ENCODE measurements around the gene CCDC83.
"Not testable (repeated sequence)": the region's sequence is repeated elsewhere in the genome, so short reads cannot be mapped to it uniquely, and the experiment has no call there.

CCDC83 gene

DNA sequence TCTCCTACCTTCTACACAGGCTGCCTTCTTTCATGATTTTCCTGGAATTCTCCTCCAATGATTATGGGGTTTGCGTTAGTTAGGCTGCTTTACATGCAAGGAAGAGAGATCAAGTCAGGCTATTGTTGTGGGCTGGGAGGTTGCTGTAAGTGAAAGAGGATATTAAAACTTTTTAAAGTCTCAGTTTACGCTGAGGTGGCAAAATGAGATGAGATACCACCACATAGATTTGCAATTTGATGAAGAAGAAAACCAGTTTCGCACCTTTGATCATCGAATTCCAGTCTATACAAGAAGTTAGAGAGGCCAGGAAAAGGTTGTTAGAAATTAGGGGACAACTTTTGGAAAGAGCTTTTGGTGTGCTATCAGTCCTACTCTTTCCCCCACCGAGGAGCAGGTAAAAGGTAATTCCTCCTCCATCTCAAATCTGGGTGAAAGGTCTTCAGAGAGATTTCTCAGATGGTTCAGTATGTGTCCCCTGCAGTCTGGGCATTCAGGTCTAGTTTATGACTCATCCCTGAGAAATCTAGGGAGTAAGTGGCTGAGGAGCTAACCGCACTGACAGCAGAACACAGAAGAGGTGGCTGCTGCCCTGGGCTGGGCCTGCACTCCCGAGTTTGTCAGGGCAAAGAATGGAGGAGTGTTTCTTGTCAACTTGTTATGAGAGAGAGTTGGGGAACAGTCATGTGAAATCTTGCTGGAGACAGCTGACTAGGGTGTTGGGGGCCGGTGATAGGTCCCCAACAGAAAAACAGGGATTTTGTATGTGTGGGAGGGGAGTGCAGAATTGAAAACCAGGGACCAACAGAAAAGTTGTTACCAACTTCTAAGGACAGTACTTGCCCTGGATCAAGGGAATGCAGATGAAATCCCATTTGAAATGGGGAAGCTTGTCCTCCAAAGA, 34.7 kb downstream of the CCDC83 start:
- DNase-seq = no peak

DNA sequence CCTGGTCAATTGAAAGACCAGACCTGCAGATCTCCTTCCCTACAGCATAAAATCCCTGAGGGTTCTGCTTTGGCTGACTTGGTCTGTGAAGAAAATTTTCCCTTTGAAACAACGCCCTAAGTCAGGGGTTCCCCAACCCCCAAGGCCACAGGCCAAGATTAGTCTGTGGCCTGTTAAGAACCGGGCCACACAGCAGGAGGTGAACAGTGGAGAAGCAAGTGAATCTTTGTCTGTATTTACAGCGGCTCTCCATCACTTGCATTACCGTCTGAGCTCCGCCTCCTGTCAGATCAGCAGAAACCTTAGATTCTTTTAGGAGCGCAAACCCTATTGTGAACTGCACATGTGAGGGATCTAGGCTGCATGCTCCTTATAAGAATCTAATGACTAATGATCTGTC, 38.2 kb downstream of the CCDC83 start:
- no peak for DNase-seq

DNA sequence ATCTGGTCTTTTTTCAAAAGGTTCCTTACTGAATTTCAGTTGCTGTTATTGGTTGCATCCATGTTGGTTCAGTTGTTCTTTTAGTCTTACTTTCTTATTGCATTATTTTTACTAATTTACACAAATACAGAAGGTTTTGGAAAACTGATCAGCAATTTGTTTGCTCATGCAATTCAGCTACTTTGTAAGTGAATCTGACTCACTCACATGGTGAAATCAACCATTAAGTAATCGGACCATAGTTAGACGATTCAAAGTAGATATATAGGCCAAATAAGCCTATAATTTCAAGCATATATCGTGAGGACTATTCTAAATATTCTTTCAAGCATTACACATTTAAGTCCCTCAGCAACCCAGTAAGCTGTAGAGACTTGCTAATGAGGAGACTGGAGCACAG, 41.7 kb downstream of the CCDC83 start:
- DNase-seq = no peak

DNA sequence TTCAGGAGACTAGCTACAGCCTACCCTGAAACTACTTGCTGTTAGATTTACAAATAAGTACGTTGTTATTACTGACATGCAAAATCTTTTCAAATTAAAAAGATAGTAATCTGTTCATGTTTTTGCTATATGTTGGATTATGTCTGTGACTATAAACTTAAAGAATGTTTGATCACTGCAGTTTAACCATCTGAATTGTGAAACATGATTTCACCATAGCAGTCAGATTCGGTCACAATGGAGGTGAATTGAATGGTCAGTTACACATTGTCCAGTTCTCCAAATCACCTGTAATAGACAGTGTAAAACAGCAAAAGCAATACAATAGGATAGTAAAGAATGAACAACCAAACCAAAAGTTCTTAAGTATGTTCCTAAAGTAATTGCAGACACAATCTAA, 43.3 kb downstream of the CCDC83 start:
- DNase-seq = no peak

DNA sequence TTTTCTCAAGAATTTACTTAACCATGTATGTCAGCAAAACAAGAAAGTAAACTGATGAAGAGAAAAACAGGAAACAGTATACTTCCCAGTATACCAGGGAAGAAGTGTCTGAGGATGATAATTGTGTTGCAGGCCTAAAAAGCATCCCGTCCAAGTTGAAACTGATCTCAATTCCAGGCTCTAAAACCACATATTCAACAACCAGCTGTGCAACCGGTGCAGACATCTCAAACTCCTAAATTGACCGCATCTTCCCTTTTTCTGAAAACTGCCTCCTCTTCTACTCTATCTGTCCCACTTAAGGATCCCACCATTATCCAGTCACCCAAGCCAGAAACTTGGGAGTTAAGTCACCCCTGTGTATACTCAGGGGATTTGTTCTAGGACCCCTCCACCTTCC, 47.2 kb downstream of the CCDC83 start:
- DNase-seq = no peak

DNA sequence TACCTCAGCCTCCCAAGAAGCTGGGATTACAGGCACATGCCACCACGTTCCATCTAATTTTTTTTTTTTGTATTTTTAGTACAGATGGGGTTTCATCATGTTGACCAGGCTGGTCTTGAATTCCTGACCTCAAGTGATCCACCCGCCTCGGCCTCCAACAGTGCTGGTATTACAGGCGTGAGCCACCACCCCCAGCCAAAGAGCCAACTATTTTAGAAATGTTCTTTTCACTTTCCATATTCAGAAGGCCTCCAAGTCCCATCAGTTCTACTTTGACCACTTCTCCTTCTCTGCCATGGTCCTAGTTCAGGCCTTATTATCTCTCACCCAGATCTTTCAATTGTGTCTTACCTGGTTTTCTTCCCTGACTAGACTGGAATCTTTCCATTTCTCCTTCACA, 48.2 kb downstream of the CCDC83 start:
- DNase-seq = no peak

DNA sequence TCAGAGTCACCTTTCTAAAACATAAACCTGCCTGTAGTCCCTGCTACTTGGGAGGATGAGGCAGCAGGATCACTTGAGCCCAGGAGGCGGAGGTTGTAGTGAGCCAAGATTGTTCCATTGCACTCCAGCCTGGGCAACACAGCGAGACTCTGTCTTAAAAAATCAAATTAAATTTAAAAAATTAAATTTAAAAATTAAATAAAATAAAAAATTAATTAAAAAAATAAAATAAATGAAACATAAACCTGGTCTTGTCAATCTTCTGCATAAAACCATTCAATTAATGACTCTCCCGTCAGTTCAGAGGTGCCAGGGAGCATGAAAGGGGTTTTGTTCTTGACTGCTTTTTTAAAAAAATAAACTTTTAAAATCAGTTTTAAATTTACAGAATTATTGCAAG, 48.6 kb downstream of the CCDC83 start:
- no peak for DNase-seq

DNA sequence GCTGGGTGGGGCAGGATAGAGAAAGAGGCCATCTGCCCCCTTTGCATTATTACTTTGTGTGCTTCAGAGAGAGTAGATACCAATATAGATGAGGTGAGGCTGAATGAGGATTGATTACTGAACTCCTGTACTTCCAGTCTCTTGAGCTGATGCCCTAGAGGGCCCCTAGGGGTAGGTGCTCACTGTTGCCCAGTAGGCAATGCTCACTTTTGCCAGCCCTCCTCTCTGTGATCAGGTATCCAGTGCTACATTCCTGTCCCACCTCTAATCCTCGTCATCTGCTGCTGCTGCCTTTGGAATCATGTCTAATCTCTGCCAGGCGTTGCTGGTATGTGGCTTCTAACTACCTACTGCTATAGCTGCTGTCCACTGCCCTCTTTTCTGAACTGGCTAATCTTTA, 57.2 kb downstream of the CCDC83 start:
- no peak for DNase-seq

DNA sequence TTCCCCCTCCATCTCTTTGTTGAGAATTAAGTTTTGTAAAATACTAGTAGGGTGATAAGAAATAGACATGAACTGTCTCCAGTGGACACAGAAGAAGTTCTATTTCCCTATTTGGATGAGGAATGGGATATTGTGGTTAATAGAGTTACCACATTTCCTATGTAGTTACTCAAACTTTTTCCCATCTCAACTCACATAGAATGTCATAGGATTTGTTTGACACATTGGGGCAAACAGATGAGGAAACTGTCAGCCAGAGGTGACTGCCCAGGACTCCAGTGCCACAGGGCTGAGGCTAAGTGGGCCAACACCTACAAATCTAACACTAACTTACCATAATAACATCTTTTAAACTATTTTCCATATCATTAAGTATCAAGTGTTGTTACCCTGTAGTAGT, 58.3 kb downstream of the CCDC83 start:
- DNase-seq = no peak

DNA sequence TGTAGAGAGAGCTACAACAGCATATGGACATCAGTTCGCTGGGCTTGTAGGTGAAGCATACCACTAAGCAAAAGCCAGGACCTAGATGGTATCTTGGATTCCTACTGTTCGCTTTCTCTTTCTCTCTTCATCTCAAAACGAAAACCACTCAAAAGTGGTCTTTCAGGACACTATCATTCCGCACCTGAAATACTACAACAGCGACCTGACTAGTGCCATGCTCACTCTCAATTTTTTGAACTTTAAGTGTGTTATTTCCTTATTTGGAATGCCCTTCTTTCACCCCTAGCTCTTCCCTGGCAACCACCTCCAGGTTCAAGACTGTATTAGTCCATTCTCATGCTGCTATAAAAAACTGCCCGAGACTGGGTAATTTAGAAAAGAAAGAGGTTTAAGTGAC, 59.2 kb downstream of the CCDC83 start:
- no peak for DNase-seq

DNA sequence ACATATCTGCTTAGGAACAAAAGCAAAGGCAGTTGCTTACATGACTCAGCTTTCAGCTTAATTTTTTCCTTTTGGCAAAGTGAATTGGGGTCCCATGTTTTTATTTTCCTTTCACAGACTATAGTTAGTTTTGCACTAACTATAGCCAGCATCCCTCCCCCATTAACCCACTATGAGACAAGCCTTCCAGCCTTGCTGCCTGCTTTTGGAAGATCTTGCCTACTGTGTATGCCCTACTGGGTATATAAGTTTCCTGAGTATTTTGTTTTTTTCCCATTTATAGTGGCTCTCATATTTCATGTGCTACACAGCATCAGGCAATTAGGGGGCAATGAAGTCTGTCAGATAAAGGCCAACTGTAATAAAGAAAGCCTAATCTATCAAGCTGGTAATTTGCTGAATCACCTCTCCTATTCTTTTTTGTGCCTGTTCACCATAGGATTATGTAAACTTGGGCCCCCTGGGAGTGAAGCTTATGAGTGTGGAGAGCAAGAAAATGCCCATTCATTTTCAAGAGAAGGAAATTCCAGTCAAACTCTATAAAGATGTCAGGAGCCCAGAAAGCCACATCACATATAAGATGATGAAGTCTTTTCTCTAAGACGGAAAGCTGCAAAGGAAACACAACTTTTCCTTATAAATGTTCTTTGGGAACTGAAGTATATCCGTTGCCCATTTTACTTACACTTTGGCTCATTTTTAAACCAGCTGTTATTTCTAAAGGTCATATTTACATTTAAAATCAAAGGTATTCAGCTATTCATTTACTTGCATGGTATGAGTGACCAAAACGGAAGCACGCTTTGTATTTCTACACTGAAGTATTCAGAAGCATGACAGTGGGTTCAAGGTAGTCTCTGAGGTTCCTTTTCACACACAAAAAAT, 64.0 kb downstream of the CCDC83 start:
- DNase-seq = no peak

DNA sequence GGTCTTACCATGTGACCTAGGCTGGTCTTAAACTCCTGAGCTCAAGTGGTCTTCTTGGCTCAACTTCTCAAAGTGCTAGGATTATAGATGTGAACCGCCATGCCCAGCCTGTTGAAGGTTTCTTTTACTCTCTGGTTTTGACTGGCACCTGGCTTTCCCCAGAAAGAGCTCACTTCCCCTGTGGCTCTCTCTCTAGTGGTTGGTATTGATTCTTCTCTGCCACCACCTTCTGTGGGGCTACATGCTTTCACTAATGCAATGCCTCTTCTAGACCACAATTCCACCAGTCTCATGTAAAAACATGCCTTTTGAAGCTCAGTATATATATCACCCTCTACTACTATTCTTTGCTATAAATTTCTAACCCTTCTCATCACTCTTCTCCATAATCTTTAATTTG, 67.2 kb downstream of the CCDC83 start:
- DNase-seq = no peak

DNA sequence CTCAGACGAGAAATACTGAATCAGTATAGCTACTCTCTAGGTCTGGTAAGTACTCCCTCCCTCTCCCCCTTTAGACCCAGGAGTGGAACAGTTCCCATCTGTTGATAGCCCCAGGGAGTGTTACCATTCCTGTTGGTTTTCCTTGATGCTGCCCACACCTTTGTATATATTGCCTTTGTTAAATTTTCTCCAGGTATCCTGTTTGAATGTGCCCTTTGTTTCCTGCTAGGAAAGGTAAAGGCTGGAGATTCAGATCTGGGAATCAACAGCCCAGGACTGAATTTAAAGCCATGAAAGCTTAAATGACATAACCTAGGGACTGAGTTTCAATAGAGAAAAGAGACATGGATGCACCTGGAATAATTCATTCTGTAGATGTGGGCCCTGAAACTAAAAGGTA, 68.3 kb downstream of the CCDC83 start:
- no peak for DNase-seq

DNA sequence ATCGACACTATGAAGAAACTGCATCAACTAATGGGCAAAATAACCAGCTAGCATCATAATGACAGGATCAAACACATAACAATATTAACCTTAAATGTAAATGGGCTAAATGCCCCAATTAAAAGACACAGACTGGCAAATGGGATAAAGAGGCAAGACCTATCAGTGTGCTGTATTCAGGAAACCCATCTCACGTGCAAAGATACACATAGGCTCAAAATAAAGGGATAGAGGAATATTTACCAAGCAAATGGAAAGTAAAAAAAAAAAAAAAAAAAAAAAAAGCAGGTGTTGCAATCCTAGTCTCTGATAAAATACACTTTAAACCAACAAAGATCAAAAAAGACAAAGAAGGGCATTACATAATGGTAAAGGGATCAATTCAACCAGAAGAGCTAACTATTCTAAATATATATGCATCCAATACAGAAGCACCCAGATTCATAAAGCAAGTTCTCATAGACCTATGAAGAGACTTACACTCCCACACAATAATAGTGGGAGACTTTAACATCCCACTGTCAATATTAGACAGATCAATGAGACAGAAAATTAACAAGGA, 71.6 kb downstream of the CCDC83 start:
- DNase-seq = not testable (repeated sequence)

DNA sequence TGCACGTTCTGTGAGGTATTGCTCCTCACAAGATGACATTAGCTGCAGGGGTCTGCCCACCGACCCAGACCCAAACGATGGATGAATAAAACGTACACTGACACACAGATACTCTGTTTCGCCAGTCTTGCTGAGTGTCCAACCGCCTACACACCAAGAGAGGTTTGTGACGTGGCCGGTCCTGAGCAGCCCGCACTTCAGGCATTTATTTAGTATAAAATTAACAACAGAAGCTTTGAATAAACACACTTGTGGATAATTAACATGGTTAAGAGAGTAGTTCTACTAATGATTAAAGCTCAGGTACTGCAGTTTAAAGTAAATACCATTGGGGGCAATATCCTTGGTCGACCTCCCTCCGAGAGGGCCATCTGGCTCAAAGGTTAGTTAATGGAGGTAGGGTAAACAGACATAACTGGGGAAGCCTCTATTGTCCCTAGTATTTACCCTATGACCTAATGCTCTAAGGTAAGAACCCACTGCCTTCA, 75.7 kb downstream of the CCDC83 start:
- no peak for DNase-seq

DNA sequence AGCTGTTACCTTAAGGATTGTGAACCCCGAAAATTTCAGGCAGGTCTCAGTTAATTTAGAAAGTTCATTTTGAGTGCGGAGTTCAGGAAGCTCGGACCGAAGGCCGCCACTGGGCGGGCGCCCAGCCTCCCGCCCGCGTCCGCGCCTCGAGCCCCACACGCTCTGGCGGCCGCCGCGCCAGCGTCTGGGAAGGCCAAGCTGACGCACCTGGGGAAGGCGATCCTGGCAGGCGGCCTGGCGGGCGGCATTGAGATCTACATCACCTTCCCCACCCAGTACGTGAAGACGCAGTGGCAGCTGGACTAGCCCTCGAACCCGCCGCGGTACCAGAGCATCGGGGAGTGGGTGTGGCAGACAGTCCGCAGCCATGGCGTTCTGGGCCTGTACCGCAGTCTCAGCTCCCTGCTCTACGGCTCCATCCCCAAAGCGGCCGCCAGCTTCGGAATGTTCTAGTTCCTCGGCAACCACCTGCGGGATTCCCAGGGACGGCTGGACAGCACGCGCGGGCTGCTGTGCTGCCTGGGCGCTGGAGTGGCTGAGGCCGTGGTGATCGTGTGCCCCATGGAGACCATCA, 79.5 kb downstream of the CCDC83 start:
- no peak for DNase-seq

DNA sequence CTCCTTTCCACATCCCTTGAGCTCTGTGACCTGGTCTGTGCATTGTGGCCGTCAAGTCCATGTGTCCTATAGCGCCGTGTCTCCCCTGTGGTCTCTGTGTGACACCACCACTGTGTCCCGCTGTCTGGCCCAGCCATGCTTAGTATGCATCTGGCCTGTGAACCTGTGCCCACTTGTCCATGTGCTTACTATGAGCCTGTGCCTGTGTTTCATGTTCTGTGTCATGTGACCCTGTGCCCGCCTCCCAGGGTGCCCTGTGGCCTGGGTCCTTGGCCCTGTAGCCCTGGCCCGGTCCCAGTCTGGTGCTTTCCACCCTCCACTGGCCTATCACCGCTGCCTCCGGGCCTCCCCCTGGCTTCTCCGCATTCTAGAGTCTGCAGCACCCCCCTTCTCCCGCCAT, 80.6 kb downstream of the CCDC83 start:
- no peak for DNase-seq

DNA sequence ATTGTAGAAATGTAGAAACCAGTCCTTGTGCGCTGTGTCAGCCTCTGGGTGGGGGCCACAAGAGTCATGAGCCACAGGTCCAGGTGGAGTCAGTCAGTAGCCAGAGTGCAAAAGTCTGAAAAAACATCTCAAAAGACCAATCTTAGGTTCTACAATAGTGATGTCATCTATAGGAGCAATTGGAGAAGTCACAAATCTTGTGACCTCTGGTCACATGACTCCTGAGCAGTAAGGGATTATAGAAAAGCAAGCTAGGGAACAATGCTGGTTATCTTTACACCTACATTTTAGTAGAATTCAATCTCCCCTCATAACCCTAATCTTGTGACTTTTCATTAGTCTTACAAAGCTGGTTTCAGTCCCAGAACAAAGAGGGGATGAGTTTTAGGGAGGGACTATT, 82.7 kb downstream of the CCDC83 start:
- DNase-seq = no peak

DNA sequence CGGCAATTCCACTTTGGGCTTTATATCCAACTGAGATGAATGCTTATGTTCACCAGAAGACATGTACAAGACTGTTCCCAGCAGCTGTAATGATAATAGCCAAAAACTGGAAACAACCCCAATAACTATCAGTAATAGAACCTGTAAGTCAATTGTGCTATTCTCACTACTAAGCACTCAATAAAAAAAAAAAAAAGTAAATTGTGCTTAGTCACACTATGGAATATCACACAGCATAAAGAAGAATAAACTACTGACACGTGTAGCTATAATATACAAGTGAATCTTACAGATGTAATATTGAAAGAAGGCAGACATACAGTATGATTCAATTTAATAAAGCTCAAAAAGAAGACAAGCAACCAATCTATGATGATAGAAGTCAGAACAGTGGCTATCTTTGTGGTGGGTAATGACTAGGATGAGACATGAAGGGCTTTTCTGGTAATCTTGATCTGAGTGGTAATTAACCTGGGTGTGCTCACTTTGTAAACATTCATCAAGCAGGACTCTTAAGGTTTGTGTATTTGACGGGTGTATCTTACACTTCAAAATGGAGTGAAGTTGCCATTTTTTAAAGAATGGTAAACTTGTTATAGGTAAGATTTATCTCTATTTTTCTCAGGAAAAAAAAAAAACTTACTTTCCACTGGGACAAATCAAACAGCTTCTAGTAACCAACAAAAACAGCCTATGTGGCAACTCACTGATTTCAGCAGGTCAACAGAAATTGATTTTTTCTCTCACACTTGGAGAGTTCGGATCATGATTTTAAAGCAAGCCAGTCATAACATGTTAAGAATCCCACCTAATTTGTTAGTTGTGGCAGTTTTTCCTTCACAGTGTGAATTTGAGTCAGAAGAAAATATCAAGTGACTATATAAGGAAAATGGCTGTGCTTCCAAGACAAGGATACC, 84.2 kb downstream of the CCDC83 start:
- DNase-seq = no peak

DNA sequence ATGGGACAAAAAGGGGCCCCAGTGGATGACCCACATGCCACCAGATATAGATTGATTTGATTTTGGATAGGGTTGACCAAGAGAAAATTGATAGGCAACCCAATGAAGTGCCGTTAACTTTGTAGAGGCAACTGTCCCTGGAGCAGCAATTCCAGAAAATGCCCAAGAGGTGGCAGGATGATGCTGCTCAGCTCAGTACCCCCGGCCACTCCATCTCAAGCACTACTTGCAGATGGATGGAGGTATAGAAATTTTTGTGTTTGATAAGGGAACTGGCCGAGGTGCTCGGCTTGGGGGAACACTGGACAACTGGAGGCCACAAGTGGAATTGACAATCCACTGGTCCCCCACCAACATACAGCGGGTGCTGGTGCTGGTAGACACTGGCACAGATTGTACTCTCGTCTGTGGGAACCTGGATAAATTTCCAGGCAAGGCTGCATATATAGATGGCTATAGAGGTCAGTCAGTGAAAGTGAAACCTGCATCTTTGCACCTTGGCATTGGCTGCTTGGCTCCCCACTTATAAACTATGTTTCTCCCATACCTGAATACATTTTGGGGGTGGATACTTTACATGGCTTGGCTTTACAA, 86.3 kb downstream of the CCDC83 start:
- DNase-seq = no peak

DNA sequence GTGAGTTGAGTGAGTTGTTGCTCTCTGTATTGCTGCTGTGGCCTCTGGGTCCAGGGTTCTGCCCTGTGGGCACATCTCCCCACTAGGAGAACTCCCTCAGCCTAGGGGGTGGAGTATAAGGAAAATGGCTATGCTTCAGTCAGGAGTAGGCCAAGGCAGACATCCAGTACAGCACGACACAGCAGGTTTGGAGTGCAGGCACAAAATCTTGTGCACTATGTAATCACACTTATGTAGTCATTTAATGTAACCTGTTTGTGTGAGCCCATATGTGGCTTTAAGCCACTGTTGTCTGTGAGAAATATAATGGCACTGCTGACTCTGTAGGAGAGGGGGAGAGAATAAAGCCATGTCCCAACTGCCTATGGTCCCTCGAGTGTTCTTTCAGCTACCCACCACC, 90.1 kb downstream of the CCDC83 start:
- DNase-seq = no peak

DNA sequence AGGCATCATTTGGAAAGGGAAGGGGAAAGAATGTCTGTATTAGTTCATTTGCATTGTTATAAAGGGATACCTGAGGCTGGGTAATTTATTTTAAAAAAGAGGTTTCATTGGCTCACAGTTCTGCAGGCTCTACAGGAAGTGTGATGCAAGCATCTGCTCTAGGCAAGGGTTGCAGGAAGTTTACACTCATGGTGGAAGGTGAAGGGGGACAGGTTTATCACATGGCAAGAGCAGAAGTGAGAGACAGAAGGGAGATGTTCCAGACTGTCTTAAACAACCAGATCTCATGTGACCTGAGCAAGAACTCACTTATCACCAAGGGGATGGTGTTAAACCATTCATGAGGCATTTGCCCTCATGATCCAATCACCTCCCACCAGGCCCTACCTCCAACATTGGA, 90.6 kb downstream of the CCDC83 start:
- DNase-seq = no peak

Data from cortex of kidney (tissue), 1 donor.